Stimulated activated CD4-positive, alpha-beta T cell treated with anti-CD3 and anti-CD28 coated beads, TNF-alpha, amount 100 ng/mL, for 48 hours (primary cell): ENCODE measurements around the gene ANKS1B.
"Not testable (repeated sequence)": the region's sequence is repeated elsewhere in the genome, so short reads cannot be mapped to it uniquely, and the experiment has no call there.

Source experiments
- DNase-seq, 3 donors: peaks; one replicate each; pipeline ENCODE4 v3.0.0-alpha.2; 2020; ENCODE audit warnings: low read depth in 3 of 3

The ANKS1B gene

GRCh38 chr12:99870085-99870484, 114.7 kb downstream of the ANKS1B start:
- DNase-seq, result no peak

- DNase-seq, result no peak
These were observed 123.0 kb downstream of the ANKS1B start for GRCh38 chr12:99861731-99862130.

GRCh38 chr12:99859126-99859525, 125.6 kb downstream of the ANKS1B start:
- no peak for DNase-seq

- DNase-seq, result no peak
These were observed 132.1 kb downstream of the ANKS1B start for GRCh38 chr12:99852666-99853065.

GRCh38 chr12:99847936-99848335, 136.8 kb downstream of the ANKS1B start:
- DNase-seq, result no peak

DNA sequence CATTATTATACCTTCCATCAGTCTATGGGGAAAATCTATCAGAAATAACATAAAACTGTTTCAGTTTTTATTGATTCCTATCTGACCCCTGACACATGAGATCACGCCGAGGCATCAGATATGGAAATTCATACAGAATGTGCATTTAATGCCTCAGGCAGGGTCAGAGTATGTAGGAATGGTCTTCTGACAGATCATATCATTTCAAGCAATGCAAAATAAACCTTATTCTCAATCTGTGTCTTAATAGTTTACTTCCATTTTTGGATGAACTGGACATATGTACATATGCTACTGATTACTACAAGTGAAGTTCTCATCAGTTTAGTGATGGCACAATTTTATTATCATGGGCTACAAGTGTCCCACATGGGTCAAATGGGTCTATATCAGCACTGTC, 150.0 kb downstream of the ANKS1B start:
- DNase-seq, result no peak

- DNase-seq, result no peak
These were observed 151.3 kb downstream of the ANKS1B start for GRCh38 chr12:99833397-99833796.

DNA sequence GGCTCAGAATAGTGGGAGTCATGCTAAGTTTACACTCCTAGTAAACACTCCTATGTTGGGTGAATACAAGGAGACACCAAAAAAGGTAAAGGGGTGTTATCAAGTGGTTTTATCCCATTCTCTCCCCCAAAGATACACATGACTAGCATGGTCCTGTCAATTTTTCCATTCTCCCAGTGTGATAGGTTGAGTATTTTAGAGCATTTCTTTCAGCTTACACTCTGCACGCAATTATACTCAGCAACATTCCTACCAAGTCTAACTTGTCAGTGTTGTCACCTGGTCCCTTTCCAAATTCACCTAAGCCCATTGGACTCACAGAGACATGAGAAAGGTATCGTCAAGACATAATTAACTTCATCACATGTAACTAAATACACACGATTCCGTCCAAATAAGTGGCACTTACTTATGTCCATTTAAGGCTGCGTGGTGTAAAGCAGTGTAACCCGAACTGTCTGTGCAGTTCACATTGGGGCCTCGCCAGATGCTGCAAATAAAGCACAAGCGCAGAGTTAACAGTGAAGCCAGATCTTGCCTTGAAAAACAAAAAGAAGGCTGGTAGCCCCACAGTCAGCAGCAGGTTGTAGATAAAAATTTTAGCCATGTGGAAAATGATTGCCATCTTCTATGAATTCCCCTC, 159.7 kb downstream of the ANKS1B start:
- no peak for DNase-seq

- DNase-seq, result no peak
These were observed 162.5 kb downstream of the ANKS1B start for GRCh38 chr12:99822273-99822672.

- no peak for DNase-seq
These were observed 173.8 kb downstream of the ANKS1B start for GRCh38 chr12:99810718-99811593.

DNA sequence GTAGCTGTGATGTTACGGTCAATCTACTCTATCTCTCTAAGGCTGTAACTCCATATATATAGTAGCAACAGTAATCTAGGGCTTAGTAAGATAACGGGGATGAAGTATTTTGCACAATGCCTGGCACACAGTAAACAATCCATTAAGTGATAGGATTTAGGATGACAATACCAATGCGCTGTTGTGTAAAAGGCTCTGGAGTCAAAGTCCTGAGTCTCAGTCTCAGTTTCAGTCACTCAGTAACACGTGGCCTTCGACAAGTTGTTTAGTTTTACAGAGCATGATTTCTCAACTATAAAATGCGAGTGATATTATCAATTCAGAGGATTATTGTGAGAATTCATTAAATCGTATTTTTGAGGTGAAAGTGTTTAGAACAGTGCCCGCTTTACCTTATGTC, 174.8 kb downstream of the ANKS1B start:
- no peak for DNase-seq

GRCh38 chr12:99806304-99806703, 178.4 kb downstream of the ANKS1B start:
- DNase-seq, result no peak

- DNase-seq, result no peak
These were observed 180.0 kb downstream of the ANKS1B start for GRCh38 chr12:99804715-99805114.

GRCh38 chr12:99800605-99801004, 184.1 kb downstream of the ANKS1B start:
- DNase-seq, result no peak

- not testable (repeated sequence) for DNase-seq
These were observed 186.8 kb downstream of the ANKS1B start for GRCh38 chr12:99797931-99798330.

DNA sequence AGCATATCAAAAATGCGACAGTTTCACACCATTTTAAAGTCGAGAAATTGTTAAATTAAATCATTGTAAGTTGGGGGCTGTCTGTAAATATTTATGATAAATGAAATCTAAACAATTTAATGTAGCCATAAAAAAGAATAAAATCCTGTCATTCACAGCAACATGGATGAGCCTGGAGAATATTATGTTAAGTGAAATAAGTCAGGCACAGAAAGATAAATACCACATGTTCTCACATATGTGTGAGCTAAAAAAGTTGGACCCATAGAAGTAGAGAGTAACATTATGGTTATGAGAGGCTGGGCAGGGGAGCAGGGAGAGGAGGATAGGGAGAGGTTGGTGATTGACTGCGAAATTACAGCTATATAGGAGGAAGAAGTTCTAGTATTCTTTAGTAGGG, 201.3 kb downstream of the ANKS1B start:
- no peak for DNase-seq

DNA sequence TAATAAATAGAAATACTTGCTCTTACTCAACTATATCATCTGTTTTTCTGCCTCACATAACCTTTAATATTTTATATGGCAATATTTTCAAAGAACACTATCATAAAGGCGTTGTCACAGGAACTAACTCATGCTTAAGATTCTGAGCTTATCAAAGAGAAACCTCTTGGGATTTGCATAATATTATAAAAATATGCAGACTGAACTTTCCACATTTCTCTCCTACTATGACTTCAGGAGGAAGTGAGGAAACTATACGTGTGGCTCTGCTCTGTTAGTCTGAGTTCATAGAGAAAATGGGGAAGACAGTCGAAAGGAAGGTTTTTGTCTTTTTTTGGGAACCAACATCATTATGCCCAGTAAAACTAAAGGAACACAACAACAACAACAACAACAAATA, 212.5 kb downstream of the ANKS1B start:
- no peak for DNase-seq

GRCh38 chr12:99771659-99772058, 213.1 kb downstream of the ANKS1B start:
- DNase-seq, result no peak

GRCh38 chr12:99769396-99769980, 215.2 kb downstream of the ANKS1B start:
- DNase-seq, result no peak

GRCh38 chr12:99768758-99769157, 216.0 kb downstream of the ANKS1B start:
- DNase-seq, result no peak

- DNase-seq, result no peak
These were observed 216.9 kb downstream of the ANKS1B start for GRCh38 chr12:99767809-99768208.

GRCh38 chr12:99766408-99766807, 218.3 kb downstream of the ANKS1B start:
- no peak for DNase-seq
